ENCODE measurements around the gene ADAMTSL3. TPM values are rescaled to one million over a fixed set of nuclear protein-coding genes. Genes with fewer than 3 reads are reported as not detected.

Gene ADAMTSL3
- polyA plus RNA-seq, 1 donor, result 8.0 TPM

DNA sequence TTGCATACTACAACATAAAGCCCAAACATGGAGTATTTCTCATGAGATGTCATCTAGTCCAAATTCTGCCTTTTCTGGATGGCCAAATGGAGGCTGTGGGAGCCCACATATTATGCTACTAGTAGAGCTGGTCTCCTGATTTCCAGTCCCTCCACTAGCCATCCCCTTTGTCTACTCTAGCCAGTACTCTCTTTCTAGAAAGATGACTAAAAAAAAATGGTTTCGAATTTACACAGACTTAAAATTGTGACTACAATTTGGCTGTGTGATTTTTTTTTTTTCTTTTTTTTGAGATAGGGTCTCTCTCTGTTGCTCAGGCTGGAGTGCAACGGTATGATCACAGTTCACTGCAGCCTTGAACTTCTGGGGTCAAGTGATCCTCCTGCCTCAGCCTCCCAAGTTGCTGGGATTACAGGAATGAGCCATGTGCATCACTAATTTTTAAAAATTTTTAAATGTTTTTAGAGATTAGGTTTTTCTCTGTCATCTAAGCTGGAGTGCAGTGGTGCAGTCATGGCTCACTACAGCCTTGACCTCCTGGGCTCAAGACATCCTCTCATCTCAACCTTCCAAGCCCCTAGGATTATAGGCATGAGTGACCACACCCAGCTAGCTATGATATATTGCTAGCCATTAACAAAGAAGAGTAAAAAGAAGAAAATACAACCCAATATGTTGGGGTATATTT is 273.9 kb downstream of the ADAMTSL3 start:
- no peak overlapping the region for H3K4me3 ChIP-seq (ENCODE audit: low read length)
- H3K36me3 ChIP-seq (ENCODE audit: control insufficient read depth, insufficient read depth, low read length), result no peaks in the 10 kb centered on the region
- WGBS (ENCODE audit: insufficient coverage, low lambda C conversion rate), result no CpG with 5 or more reads among the region's 2 CpGs
- no peak for DNase-seq
- H3K9me3 ChIP-seq (ENCODE audit: control insufficient read depth, low read depth, low read length), result no peaks in the 10 kb centered on the region
- peaks cover 7% of the 10 kb centered on the region for H3K4me1 ChIP-seq (ENCODE audit: control insufficient read depth, insufficient read depth, low read length)
- no peak overlapping the region for H3K27ac ChIP-seq (ENCODE audit: low read length)
- H3K27me3 ChIP-seq (ENCODE audit: control insufficient read depth, insufficient read depth, low read length), result no peaks in the 10 kb centered on the region

DNA sequence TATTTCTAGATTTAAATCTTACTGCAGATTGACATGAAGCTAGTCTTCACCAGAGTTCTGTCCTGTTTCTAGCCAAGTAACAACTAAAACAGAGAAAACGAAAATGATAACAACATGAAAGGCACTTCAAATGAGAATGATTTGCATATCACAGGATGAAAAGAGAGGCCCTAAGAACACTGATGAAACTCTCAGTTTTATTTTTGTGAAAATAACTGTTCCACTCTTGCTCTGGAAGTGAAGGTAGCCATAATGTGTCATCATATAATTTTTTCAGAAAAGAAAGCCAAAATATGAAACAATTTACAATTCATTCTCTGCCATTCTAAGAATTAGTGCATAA is 274.4 kb downstream of the ADAMTSL3 start:
- WGBS (ENCODE audit: insufficient coverage, low lambda C conversion rate), result 83% methylated on average over 1 of the region's 1 CpG
- Histone ChIP-seq H3K4me1 (ENCODE audit: control insufficient read depth, insufficient read depth, low read length) (peaks cover 7% of the 10 kb centered on the region), H3K27me3 (ENCODE audit: control insufficient read depth, insufficient read depth, low read length) (no peaks in the 10 kb centered on the region), H3K4me3 (ENCODE audit: low read length) (no peak overlapping the region), H3K9me3 (ENCODE audit: control insufficient read depth, low read depth, low read length) (no peaks in the 10 kb centered on the region), H3K27ac (ENCODE audit: low read length) (no peak overlapping the region), H3K36me3 (ENCODE audit: control insufficient read depth, insufficient read depth, low read length) (no peaks in the 10 kb centered on the region)
- DNase-seq, result no peak

DNA sequence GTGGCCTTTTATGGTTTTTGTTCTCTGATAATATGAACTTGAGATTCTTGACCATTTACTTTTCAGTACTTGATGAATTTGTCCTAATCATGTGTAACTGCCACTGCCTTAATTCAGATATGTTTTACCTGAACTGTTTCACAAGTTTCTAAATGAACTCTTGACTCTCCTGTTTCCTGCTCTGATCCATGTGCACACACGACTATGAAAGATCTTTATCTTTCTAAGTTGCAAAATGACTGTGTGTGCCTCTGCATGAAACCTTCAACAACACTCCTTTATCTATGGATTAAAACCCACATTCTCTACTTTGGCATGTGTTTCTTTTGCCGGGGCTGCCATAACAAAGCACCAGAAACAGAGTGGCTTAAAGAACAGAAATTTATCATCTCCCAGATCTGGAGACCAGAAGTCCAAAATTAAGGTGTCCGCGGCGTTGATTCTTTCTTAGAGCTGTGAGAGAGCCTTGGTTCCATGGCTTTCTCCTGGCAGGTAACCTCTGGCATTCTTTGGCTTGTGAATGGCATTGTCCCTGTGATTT is 275.0 kb downstream of the ADAMTSL3 start:
- Histone ChIP-seq H3K4me1 (ENCODE audit: control insufficient read depth, insufficient read depth, low read length) (peaks cover 7% of the 10 kb centered on the region), H3K27ac (ENCODE audit: low read length) (no peak overlapping the region), H3K27me3 (ENCODE audit: control insufficient read depth, insufficient read depth, low read length) (no peaks in the 10 kb centered on the region), H3K36me3 (ENCODE audit: control insufficient read depth, insufficient read depth, low read length) (no peaks in the 10 kb centered on the region), H3K9me3 (ENCODE audit: control insufficient read depth, low read depth, low read length) (no peaks in the 10 kb centered on the region), H3K4me3 (ENCODE audit: low read length) (no peak overlapping the region)
- DNase-seq, result no peak
- WGBS (ENCODE audit: insufficient coverage, low lambda C conversion rate), result 0% methylated on average over 1 of the region's 5 CpGs

DNA sequence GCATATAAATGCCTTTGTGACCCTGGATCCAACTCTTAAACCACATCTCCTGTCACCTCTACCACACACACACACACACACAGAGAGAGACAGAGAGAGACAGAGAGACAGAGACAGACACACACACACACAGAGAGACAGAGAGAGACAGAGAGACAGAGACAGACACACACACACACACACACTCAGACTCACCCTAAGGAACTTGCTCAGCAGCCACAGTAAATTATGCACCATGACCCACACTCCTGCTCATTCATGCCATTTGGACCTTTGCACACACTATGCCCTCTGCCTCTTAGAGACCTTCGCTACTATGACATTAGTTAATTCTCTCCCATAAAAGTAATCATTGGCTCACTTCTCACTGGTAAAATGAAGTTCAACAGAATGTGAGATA is 275.7 kb downstream of the ADAMTSL3 start:
- no peak overlapping the region for H3K27ac ChIP-seq (ENCODE audit: low read length)
- no peak overlapping the region for H3K4me3 ChIP-seq (ENCODE audit: low read length)
- H3K9me3 ChIP-seq (ENCODE audit: control insufficient read depth, low read depth, low read length), result no peaks in the 10 kb centered on the region
- no peak for DNase-seq
- H3K27me3 ChIP-seq (ENCODE audit: control insufficient read depth, insufficient read depth, low read length), result no peaks in the 10 kb centered on the region
- peaks cover 7% of the 10 kb centered on the region for H3K4me1 ChIP-seq (ENCODE audit: control insufficient read depth, insufficient read depth, low read length)
- WGBS (ENCODE audit: insufficient coverage, low lambda C conversion rate), result no CpG with 5 or more reads among the region's 1 CpG
- no peaks in the 10 kb centered on the region for H3K36me3 ChIP-seq (ENCODE audit: control insufficient read depth, insufficient read depth, low read length)

DNA sequence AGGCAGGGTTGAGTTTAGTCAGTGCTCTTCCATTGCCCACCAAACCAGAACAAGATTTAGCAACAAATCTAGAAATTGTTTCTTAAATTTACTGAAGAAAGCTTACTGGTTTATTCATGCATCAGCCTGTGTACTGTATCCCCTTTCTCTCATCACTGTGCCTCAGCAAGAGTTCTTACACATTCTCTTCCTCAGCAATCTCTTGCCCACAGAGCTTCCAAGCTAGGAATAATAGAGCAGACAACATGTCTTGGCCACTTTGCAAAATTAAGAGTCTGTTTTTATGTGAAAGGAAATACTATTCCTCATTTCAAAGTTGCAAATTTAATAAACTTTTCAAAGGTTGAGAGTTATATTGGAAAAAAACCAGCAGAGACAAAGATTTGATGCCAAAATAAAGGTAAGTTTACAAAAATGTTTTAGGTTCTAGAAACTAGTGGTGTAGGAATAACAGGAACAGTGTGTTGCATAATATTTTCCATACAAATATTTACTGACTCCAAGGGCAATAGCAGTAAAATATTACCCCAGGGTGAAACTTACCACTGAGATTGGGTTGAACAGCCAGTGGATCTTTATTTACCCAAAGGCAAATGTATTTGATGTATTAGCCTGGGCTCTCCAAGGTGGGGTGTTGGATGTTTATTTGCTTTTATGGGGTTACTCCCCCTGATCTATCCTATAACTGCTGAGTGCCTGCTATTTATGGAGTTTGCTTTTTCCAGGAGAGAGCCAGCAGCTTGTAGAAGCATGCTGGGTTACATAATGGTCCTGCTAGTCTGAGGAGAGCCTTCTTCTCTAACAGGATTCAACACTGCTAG is 276.7 kb downstream of the ADAMTSL3 start:
- Histone ChIP-seq H3K9me3 (ENCODE audit: control insufficient read depth, low read depth, low read length) (no peaks in the 10 kb centered on the region), H3K4me3 (ENCODE audit: low read length) (no peak overlapping the region), H3K36me3 (ENCODE audit: control insufficient read depth, insufficient read depth, low read length) (no peaks in the 10 kb centered on the region), H3K27ac (ENCODE audit: low read length) (no peak overlapping the region), H3K27me3 (ENCODE audit: control insufficient read depth, insufficient read depth, low read length) (no peaks in the 10 kb centered on the region), H3K4me1 (ENCODE audit: control insufficient read depth, insufficient read depth, low read length) (peaks cover 7% of the 10 kb centered on the region)
- DNase-seq, result peak in 1 of 2 donors; percentile 4

DNA sequence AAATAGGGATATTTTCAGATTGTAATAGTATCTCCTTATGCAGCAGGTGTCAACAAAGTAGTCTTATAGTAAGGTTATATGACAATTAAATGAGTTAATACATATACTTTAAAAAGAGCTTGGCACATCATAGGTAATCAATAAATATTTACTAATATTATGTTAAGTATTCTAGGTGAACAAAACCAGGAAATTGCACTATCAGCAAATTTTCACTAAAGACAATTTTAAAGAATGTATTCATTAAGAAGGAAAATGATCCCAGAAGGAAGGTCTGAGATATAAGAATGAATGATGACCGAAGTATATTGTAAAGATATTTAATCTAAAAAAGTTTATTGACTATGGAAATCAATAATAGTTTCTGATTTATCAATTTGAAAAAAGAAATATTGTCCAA is 281.9 kb downstream of the ADAMTSL3 start:
- no peak overlapping the region for H3K27ac ChIP-seq (ENCODE audit: low read length)
- H3K9me3 ChIP-seq (ENCODE audit: control insufficient read depth, low read depth, low read length), result no peaks in the 10 kb centered on the region
- no peak overlapping the region for H3K4me3 ChIP-seq (ENCODE audit: low read length)
- no peaks in the 10 kb centered on the region for H3K27me3 ChIP-seq (ENCODE audit: control insufficient read depth, insufficient read depth, low read length)
- H3K36me3 ChIP-seq (ENCODE audit: control insufficient read depth, insufficient read depth, low read length), result no peaks in the 10 kb centered on the region
- DNase-seq, result no peak
- peaks cover 7% of the 10 kb centered on the region for H3K4me1 ChIP-seq (ENCODE audit: control insufficient read depth, insufficient read depth, low read length)
- 80% methylated on average over 1 of the region's 1 CpG for WGBS (ENCODE audit: insufficient coverage, low lambda C conversion rate)

DNA sequence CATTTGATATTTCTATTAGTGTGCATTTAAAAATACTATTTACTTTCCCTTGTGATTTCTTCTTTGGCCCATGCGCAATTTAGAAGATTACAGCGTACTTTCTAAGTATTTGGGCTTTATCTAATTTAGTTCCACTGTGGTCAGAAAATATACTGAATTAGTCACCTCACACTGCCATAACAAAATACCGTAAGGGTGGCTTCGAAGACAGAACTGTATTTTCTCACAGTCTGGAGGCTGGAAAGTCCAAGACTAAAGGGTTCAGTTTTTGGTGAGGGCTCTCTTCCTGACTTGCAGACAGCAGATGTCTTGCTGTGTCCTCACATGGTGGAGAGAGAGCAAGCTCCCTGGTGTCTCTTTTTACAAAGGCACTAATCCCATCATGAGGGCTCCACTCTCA is 286.2 kb downstream of the ADAMTSL3 start:
- WGBS (ENCODE audit: insufficient coverage, low lambda C conversion rate), result 93% methylated on average over 2 of the region's 4 CpGs
- Histone ChIP-seq H3K4me3 (ENCODE audit: low read length) (no peak overlapping the region), H3K27me3 (ENCODE audit: control insufficient read depth, insufficient read depth, low read length) (no peaks in the 10 kb centered on the region), H3K4me1 (ENCODE audit: control insufficient read depth, insufficient read depth, low read length) (no peaks in the 10 kb centered on the region), H3K9me3 (ENCODE audit: control insufficient read depth, low read depth, low read length) (no peaks in the 10 kb centered on the region), H3K27ac (ENCODE audit: low read length) (no peak overlapping the region), H3K36me3 (ENCODE audit: control insufficient read depth, insufficient read depth, low read length) (no peaks in the 10 kb centered on the region)
- DNase-seq, result no peak

DNA sequence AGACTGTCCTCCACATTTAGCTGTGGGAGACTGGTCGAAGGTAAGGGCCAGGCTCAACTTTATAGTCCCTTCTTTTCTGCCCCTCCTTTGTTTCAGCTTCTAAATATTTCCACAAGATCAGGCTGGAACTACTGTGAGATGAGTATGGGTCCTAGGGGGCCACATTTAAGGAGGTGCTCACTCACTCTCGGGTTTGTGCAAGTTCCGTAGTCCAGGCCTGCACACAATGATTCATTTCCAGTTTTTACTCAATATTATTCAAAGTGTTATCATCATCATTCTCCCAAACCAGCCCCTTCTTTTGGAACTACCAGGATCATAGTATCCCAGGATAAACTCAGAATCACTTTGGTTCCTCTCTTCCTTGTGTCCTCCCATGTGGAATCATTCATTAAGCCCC is 289.1 kb downstream of the ADAMTSL3 start:
- DNase-seq, result no peak
- H3K27ac ChIP-seq (ENCODE audit: low read length), result no peak overlapping the region
- H3K4me3 ChIP-seq (ENCODE audit: low read length), result no peak overlapping the region
- H3K36me3 ChIP-seq (ENCODE audit: control insufficient read depth, insufficient read depth, low read length), result no peaks in the 10 kb centered on the region
- no peaks in the 10 kb centered on the region for H3K4me1 ChIP-seq (ENCODE audit: control insufficient read depth, insufficient read depth, low read length)
- no peaks in the 10 kb centered on the region for H3K9me3 ChIP-seq (ENCODE audit: control insufficient read depth, low read depth, low read length)
- no CpG with 5 or more reads among the region's 3 CpGs for WGBS (ENCODE audit: insufficient coverage, low lambda C conversion rate)
- H3K27me3 ChIP-seq (ENCODE audit: control insufficient read depth, insufficient read depth, low read length), result no peaks in the 10 kb centered on the region

DNA sequence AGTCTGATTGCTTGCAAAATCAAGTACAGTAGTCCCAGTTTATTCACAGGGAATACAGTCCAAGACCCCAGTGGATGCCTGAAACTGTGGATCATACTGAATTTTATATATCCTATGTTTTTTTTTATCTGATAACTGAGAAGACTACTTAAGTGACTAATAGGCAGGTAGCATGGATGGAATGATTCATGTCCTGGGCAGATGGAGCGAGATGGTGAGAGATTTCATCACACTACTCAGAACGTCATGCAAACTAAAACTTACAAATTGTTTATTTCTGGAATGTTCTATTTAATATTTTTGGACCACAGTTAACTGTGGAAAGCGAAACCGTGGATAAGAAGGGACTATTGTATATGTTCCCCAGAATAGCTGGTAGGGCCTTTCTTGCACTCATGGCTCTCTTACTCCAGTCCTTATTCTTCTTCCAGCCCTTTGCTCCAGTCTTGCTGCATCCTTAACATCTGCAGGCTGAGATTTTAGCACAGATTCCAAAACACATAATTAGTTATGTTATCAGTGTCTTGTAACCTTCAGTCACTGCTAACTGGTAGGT is 290.0 kb downstream of the ADAMTSL3 start:
- no peak for DNase-seq
- Histone ChIP-seq H3K27ac (ENCODE audit: low read length) (no peak overlapping the region), H3K4me3 (ENCODE audit: low read length) (no peak overlapping the region), H3K4me1 (ENCODE audit: control insufficient read depth, insufficient read depth, low read length) (no peaks in the 10 kb centered on the region), H3K36me3 (ENCODE audit: control insufficient read depth, insufficient read depth, low read length) (no peaks in the 10 kb centered on the region), H3K9me3 (ENCODE audit: control insufficient read depth, low read depth, low read length) (no peaks in the 10 kb centered on the region), H3K27me3 (ENCODE audit: control insufficient read depth, insufficient read depth, low read length) (no peaks in the 10 kb centered on the region)
- WGBS (ENCODE audit: insufficient coverage, low lambda C conversion rate), result no CpG with 5 or more reads among the region's 4 CpGs

DNA sequence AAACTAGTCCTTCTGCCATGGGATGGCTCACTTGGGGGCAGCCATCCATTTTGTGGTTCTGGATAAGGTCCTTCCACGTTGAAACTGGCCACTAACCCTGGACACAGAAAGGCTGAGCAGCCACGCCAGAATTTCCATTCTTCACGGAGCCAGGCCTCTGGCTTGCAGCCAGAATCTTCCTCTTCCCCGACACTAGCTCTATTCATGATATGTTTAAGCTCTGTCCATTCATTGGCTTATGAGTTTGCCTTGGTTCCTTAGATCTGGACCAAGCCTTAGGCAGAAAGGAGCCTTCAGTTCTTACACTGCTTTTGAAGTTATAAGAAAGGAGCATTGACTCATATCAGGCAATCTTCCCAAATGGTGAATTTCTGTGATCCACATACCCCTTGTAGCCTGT is 293.2 kb downstream of the ADAMTSL3 start:
- H3K4me3 ChIP-seq (ENCODE audit: low read length), result no peak overlapping the region
- no peak overlapping the region for H3K27ac ChIP-seq (ENCODE audit: low read length)
- H3K4me1 ChIP-seq (ENCODE audit: control insufficient read depth, insufficient read depth, low read length), result no peaks in the 10 kb centered on the region
- H3K9me3 ChIP-seq (ENCODE audit: control insufficient read depth, low read depth, low read length), result no peaks in the 10 kb centered on the region
- no peaks in the 10 kb centered on the region for H3K27me3 ChIP-seq (ENCODE audit: control insufficient read depth, insufficient read depth, low read length)
- no peaks in the 10 kb centered on the region for H3K36me3 ChIP-seq (ENCODE audit: control insufficient read depth, insufficient read depth, low read length)
- DNase-seq, result no peak
- no CpG with 5 or more reads among the region's 4 CpGs for WGBS (ENCODE audit: insufficient coverage, low lambda C conversion rate)
